Neural cell (in vitro differentiated cells): ENCODE data around the gene JMY. TPM values are rescaled to one million over a fixed set of nuclear protein-coding genes. Genes with fewer than 3 reads are reported as not detected.

ENCODE experiments used
- H2AFZ ChIP-seq: fragments of 200-600, 300-800 bp; sonication (generic), shearing (Covaris generic); 2 replicates; pipeline ENCODE4 v1.6.0; 2014; ENCODE audit warnings: low read depth, mild to moderate bottlenecking, antibody characterized with exemption, low read length, moderate library complexity
- H3F3A ChIP-seq: fragments of 200-600 bp; shearing (Covaris generic); 2 replicates; pipeline ENCODE4 v1.6.1; 2016; ENCODE audit warnings: mild to moderate bottlenecking, moderate library complexity, mixed read lengths, antibody characterized with exemption, low read length; ENCODE audit not compliant: insufficient read depth, poor library complexity, severe bottlenecking
- H3K27ac ChIP-seq: fragments of 200-600, 300-800 bp; sonication (generic), shearing (Covaris generic); 2 replicates; pipeline ENCODE4 v1.5.1; 2014; ENCODE audit warnings: mild to moderate bottlenecking, low read length, moderate library complexity
- H3K27me3 ChIP-seq: fragments of 300-800, 200-600 bp; sonication (generic), shearing (Covaris generic); 2 replicates; pipeline ENCODE4 v1.6.0; 2014; ENCODE audit warnings: mild to moderate bottlenecking, low read depth, low read length, moderate library complexity; ENCODE audit not compliant: insufficient read depth
- H3K36me3 ChIP-seq: fragments of 300-800, 200-600 bp; sonication (generic), shearing (Covaris generic); 2 replicates; pipeline ENCODE4 v1.5.1; 2014; ENCODE audit warnings: mild to moderate bottlenecking, antibody characterized with exemption, low read length, moderate library complexity; ENCODE audit not compliant: insufficient read depth
- H3K4me2 ChIP-seq: fragments of 300-800, 200-600 bp; sonication (generic), shearing (Covaris generic); 2 replicates; pipeline ENCODE4 v1.6.0; 2014; ENCODE audit warnings: mild to moderate bottlenecking, low read length
- H3K4me3 ChIP-seq: fragments of 300-800, 200-600 bp; sonication (generic), shearing (Covaris generic); 2 replicates; pipeline ENCODE4 v1.5.1; 2014; ENCODE audit warnings: mild to moderate bottlenecking, low read length, moderate library complexity
- H3K79me2 ChIP-seq: fragments of 200-600 bp; shearing (Covaris generic); replicated peaks from 2 replicates; pipeline ENCODE4 v1.6.0; 2014; ENCODE audit warnings: mild to moderate bottlenecking, low read length, moderate library complexity; ENCODE audit not compliant: insufficient read depth
- H3K9ac ChIP-seq: fragments of 300-800, 200-600 bp; sonication (generic), shearing (Covaris generic); 2 replicates; pipeline ENCODE4 v1.6.1; 2016; ENCODE audit warnings: mild to moderate bottlenecking, low read length, mixed read lengths
- H3K9me2 ChIP-seq: fragments of 200-600 bp; shearing (Covaris generic); 2 replicates; pipeline ENCODE4 v1.6.1; 2016; ENCODE audit warnings: mild to moderate bottlenecking, low read length, mixed read lengths; ENCODE audit not compliant: insufficient read depth
- H3K9me3 ChIP-seq: fragments of 200-600, 300-800 bp; sonication (generic), shearing (Covaris generic); 2 replicates; pipeline ENCODE4 v1.6.1; 2016; ENCODE audit warnings: mild to moderate bottlenecking, mixed run types, low read length, moderate library complexity, mixed read lengths
- H4K20me1 ChIP-seq: fragments of 200-600 bp; shearing (Covaris generic); 2 replicates; pipeline ENCODE4 v1.6.1; 2016; ENCODE audit warnings: mild to moderate bottlenecking, mixed run types; ENCODE audit not compliant: insufficient read depth
- CTCF ChIP-seq: fragments of 450-650 bp; IDR thresholded peaks from 2 replicates; pipeline ENCODE4 v1.5.1; 2014; ENCODE audit warnings: antibody characterized with exemption, mild to moderate bottlenecking, moderate library complexity; ENCODE audit not compliant: poor library complexity, severe bottlenecking
- EP300 ChIP-seq: fragments of 450-650 bp; conservative IDR thresholded peaks from 2 replicates; pipeline ENCODE4 v1.6.1; 2014; ENCODE audit warnings: antibody characterized with exemption, mild to moderate bottlenecking, moderate library complexity; ENCODE audit not compliant: poor library complexity, severe bottlenecking
- EZH2 ChIP-seq: fragments of 200-600, 300-800 bp; shearing (Covaris generic), sonication (generic); IDR thresholded peaks from 2 replicates; pipeline ENCODE4 v1.6.1; 2014; ENCODE audit warnings: antibody characterized with exemption, low read length, borderline replicate concordance, mild to moderate bottlenecking; ENCODE audit not compliant: insufficient read depth, poor library complexity, severe bottlenecking
- MXI1 ChIP-seq: fragments of 450-650 bp; conservative IDR thresholded peaks from 2 replicates; pipeline ENCODE4 v1.6.1; 2014; ENCODE audit warnings: antibody characterized with exemption, mild to moderate bottlenecking; ENCODE audit not compliant: poor library complexity, severe bottlenecking
- POLR2AphosphoS5 ChIP-seq: IDR thresholded peaks from 2 replicates; pipeline ENCODE4 v1.6.1; 2012
- RAD21 ChIP-seq: fragments of 450-650 bp; conservative IDR thresholded peaks from 2 replicates; pipeline ENCODE4 v1.6.1; 2014; ENCODE audit warnings: antibody characterized with exemption, mild to moderate bottlenecking, moderate library complexity
- REST ChIP-seq: IDR thresholded peaks from 2 replicates; pipeline ENCODE4 v1.6.1; 2012; ENCODE audit warnings: borderline replicate concordance
- SMC3 ChIP-seq: fragments of 450-650 bp; conservative IDR thresholded peaks from 2 replicates; pipeline ENCODE4 v1.6.1; 2014; ENCODE audit warnings: antibody characterized with exemption, mild to moderate bottlenecking, moderate library complexity; ENCODE audit not compliant: poor library complexity
- TAF1 ChIP-seq: IDR thresholded peaks from 2 replicates; pipeline ENCODE4 v1.6.1; 2012; ENCODE audit warnings: low read depth
- polyA plus RNA-seq: library from polyadenylated mRNA; depleted of rRNA; stranded (reverse); fragments of >200 nt; gene quantifications from 2 replicates; pipeline ENCODE4 v1.2.3, GENCODE V29; 2014

JMY gene
- polyA plus RNA-seq, 1 donor from 2014 or later = 19.3 TPM

GRCh38 chr5:79240561-79240960 lies 4.6 kb downstream of the JMY start:
- H3K9me3 ChIP-seq = no peaks in the 10 kb centered on the region
- H3K27me3 ChIP-seq = no peaks in the 10 kb centered on the region
- H4K20me1 ChIP-seq = peaks cover 21% of the 10 kb centered on the region
- H3K4me3 ChIP-seq = peak overlapping the region; percentile 40
- no peaks in the 10 kb centered on the region for H3K36me3 ChIP-seq
- H2AFZ ChIP-seq = no peak overlapping the region
- H3K9me2 ChIP-seq = no peaks in the 10 kb centered on the region
- H3K9ac ChIP-seq = no peak overlapping the region
- TF ChIP-seq REST = no peak
- no peak for TF ChIP-seq TAF1
- no peak for TF ChIP-seq RAD21
- no peak for TF ChIP-seq EP300
- no peak for TF ChIP-seq SMC3
- no peak for TF ChIP-seq POLR2AphosphoS5
- no peak for TF ChIP-seq MXI1
- TF ChIP-seq EZH2 = no peak
- TF ChIP-seq CTCF = no peak
- H3K79me2 ChIP-seq = peaks cover 65% of the 10 kb centered on the region
- no peaks in the 10 kb centered on the region for H3F3A ChIP-seq
- no peak overlapping the region for H3K27ac ChIP-seq
- peak overlapping the region; percentile 36 for H3K4me2 ChIP-seq

DNA sequence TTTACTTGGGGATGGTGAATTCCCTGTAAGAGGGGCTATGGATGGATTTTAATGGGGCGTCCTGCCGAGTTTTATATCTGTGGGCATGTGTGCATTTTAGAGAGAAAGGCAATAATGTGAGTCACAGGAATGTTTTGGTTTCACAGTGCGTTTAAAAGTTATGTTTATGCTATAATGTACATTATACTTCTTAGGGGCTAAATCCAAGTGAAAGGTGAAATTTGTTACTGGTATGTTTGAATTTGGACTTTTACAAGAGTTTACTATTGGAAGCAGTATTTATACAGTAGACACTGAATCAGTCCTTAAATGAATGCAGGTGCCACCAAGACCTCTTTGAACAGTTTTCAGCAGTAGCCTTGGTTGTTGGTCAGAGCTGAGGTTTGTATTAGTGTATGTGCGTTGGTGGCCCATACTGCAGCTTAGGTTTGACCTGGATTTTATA lies 5.6 kb downstream of the JMY start:
- Histone ChIP-seq H3K9me2 (no peaks in the 10 kb centered on the region), H3K36me3 (no peaks in the 10 kb centered on the region), H3K4me2 (no peak overlapping the region), H4K20me1 (peaks cover 21% of the 10 kb centered on the region), H3K4me3 (peak overlapping the region; percentile 40), H3K9ac (no peak overlapping the region), H3K9me3 (no peaks in the 10 kb centered on the region), H3K27ac (no peak overlapping the region), H2AFZ (no peak overlapping the region), H3F3A (no peaks in the 10 kb centered on the region), H3K79me2 (peaks cover 71% of the 10 kb centered on the region), H3K27me3 (no peaks in the 10 kb centered on the region)
- TF ChIP-seq TAF1 = no peak
